ENCODE results near the gene DPCD.

DNA sequence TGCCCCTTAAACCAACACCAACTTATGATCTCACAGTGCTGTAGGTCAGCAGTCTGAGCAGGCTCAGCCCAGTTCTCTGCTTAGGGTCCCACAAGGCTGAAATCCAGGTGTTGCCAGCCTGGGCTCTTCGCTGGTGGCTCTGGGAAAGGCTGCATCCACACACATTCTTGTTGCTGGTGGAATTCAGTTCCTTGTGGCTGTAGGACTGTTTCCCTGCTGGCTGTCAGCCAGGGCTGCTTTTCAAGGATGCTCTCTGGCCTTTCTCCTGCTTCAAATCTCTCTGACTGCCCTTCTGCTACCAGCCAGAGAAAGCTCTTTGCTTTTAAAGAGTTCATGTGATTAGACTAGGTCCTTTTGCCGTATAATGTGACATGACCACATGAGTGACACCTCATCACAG lies 15.3 kb upstream of the DPCD start:
- TF ChIP-seq CTCF (IDR thresholded peaks at IDR 0.05), result no peak
- TF ChIP-seq POLR2A (IDR thresholded peaks at IDR 0.05), result no peak
- TF ChIP-seq EP300 (IDR thresholded peaks at IDR 0.05), result no peak

Measured in ovary (tissue), 3 donors.